Endothelial cell of umbilical vein (primary cell): ENCODE measurements around the gene MS4A8. TPM values are rescaled to one million over a fixed set of nuclear protein-coding genes. Genes with fewer than 3 reads are reported as not detected.

Experiments
- BruUV-seq: library from RNA; stranded (reverse); fragments of 400-500 nt; replicated peaks from 2 replicates; lab custom pipeline; 2021; lab: Mats Ljungman, UMichigan
- CTCF ChIA-PET: fragments of 300-600, 350-600 bp; sonication (Branson Sonifier 250); formaldehyde crosslinking; loops from one replicate; lab custom pipeline; 2021; ENCODE audit warnings: antibody characterized with exemption, inconsistent platforms; lab: Charles Lee
- POLR2A ChIA-PET: fragments of 300-600, 350-600 bp; sonication (Branson Sonifier 250); formaldehyde crosslinking; loops from one replicate; lab custom pipeline; 2021; ENCODE audit warnings: antibody characterized with exemption, inconsistent platforms; lab: Charles Lee
- DNase-seq: peaks from one replicate; pipeline ENCODE4 v3.0.0-alpha.2; 2011; ENCODE audit warnings: low read depth, low spot score
- FAIRE-seq: peaks from 2 replicates; lab custom pipeline; 2011; peaks lifted over from hg19 to GRCh38; lab: Jason Lieb, UNC
- H2AFZ ChIP-seq: 2 replicates; pipeline ENCODE4 v1.6.0; 2012; ENCODE audit warnings: low read depth, low read length, control low read depth, inconsistent platforms
- H3K27ac ChIP-seq: 2 replicates; pipeline ENCODE4 v1.5.1; 2011; ENCODE audit warnings: low read depth, mild to moderate bottlenecking, control low read depth, low read length, moderate library complexity; ENCODE audit not compliant: insufficient read depth
- H3K27me3 ChIP-seq, 2 experiments: 2 replicates each; pipeline versions ENCODE4 v1.6.0 to v1.6.1; 2011; ENCODE audit warnings: low read length in 2 of 2, mixed read lengths in 1 of 2; ENCODE audit not compliant: control insufficient read depth in 2 of 2, insufficient read depth in 2 of 2
- H3K36me3 ChIP-seq, 2 experiments: 2 replicates in 1 of 2; 3 replicates in 1 of 2; pipeline ENCODE4 v1.5.1; 2011; ENCODE audit warnings: low read length in 2 of 2, mild to moderate bottlenecking in 1 of 2, moderate library complexity in 1 of 2; ENCODE audit not compliant: control insufficient read depth in 2 of 2, insufficient read depth in 2 of 2; ENCODE audit errors: extremely low read depth in 1 of 2
- H3K4me1 ChIP-seq: 3 replicates; pipeline ENCODE4 v1.5.1; 2011; ENCODE audit warnings: mild to moderate bottlenecking, low read length; ENCODE audit not compliant: control insufficient read depth, insufficient read depth; ENCODE audit errors: extremely low read depth
- H3K4me2 ChIP-seq: 2 replicates; pipeline ENCODE4 v1.6.1; 2011; ENCODE audit warnings: low read length, control low read depth, mixed read lengths; ENCODE audit not compliant: insufficient read depth
- H3K4me3 ChIP-seq, 3 experiments: fragments of 200-600 bp in 1 of 3; sonication (generic), shearing (Covaris generic) in 1 of 3; replicated peaks in 1 of 3; 2 replicates each; pipeline ENCODE4 v1.5.1; 2011 to 2016; ENCODE audit warnings: control low read depth in 3 of 3, low read length in 3 of 3, mild to moderate bottlenecking in 2 of 3, inconsistent platforms in 1 of 3, low read depth in 1 of 3, moderate library complexity in 1 of 3; ENCODE audit not compliant: insufficient read depth in 1 of 3
- H3K79me2 ChIP-seq: 2 replicates; pipeline ENCODE4 v1.6.0; 2012; ENCODE audit warnings: low read length, inconsistent platforms; ENCODE audit not compliant: control insufficient read depth, insufficient read depth
- H3K9ac ChIP-seq: replicated peaks from 2 replicates; pipeline ENCODE3; 2011; ENCODE audit warnings: low read length, control low read depth; ENCODE audit not compliant: insufficient read depth; ENCODE audit errors: extremely low read depth
- H3K9me1 ChIP-seq: replicated peaks from 3 replicates; pipeline ENCODE4 v1.6.0; 2011; ENCODE audit warnings: mild to moderate bottlenecking, low read length; ENCODE audit not compliant: control insufficient read depth, insufficient read depth; ENCODE audit errors: extremely low read depth
- H3K9me3 ChIP-seq: replicated peaks from 2 replicates; pipeline ENCODE4 v1.5.1; 2012; ENCODE audit warnings: low read length, inconsistent platforms; ENCODE audit not compliant: control insufficient read depth, insufficient read depth
- H4K20me1 ChIP-seq: replicated peaks from 2 replicates; pipeline ENCODE3; 2011; ENCODE audit warnings: mild to moderate bottlenecking, low read length; ENCODE audit not compliant: control insufficient read depth, insufficient read depth; ENCODE audit errors: extremely low read depth
- CTCF ChIP-seq, 2 donors: IDR thresholded peaks; 1 replicate in 1 of 2; 2 replicates in 1 of 2; pipeline ENCODE4 v1.5.1; 2011; ENCODE audit warnings: low read length in 2 of 2, mild to moderate bottlenecking in 2 of 2, moderate library complexity in 2 of 2, control low read depth in 1 of 2, inconsistent platforms in 1 of 2, low read depth in 1 of 2; ENCODE audit not compliant: insufficient read depth in 1 of 2; ENCODE audit errors: extremely low read depth in 1 of 2
- EZH2 ChIP-seq: IDR thresholded peaks from 2 replicates; pipeline ENCODE4 v1.6.1; 2012; ENCODE audit warnings: borderline replicate concordance, low read depth, mild to moderate bottlenecking, moderate library complexity, low read length, inconsistent platforms; ENCODE audit not compliant: severe bottlenecking
- FOS ChIP-seq: IDR thresholded peaks from 2 replicates; pipeline ENCODE4 v1.6.1; 2011; ENCODE audit warnings: mild to moderate bottlenecking, low read length, moderate library complexity, borderline replicate concordance; ENCODE audit not compliant: insufficient read depth
- GATA2 ChIP-seq: IDR thresholded peaks from 2 replicates; pipeline ENCODE4 v1.7.0; 2011; ENCODE audit warnings: low read depth, mild to moderate bottlenecking, moderate library complexity, mixed read lengths, low read length; ENCODE audit not compliant: insufficient read length, insufficient read depth
- JUN ChIP-seq: IDR thresholded peaks from 2 replicates; pipeline ENCODE4 v1.6.1; 2011; ENCODE audit warnings: borderline replicate concordance, low read depth; ENCODE audit not compliant: insufficient read length, insufficient read depth
- MAX ChIP-seq: IDR thresholded peaks from 2 replicates; pipeline ENCODE4 v1.6.1; 2011; ENCODE audit not compliant: insufficient read depth, insufficient read length
- MYC ChIP-seq: IDR thresholded peaks from one replicate; pipeline ENCODE4 v1.6.1; 2011; ENCODE audit warnings: mild to moderate bottlenecking, low read depth, low read length
- POLR2A ChIP-seq: IDR thresholded peaks from 2 replicates; pipeline ENCODE4 v1.6.1; 2012; ENCODE audit warnings: low read depth, mild to moderate bottlenecking, control low read depth, low read length
- POLR2AphosphoS5 ChIP-seq: IDR thresholded peaks from 2 replicates; pipeline ENCODE4 v1.6.1; 2012; ENCODE audit warnings: low read depth, mild to moderate bottlenecking, control low read depth, low read length, moderate library complexity; ENCODE audit not compliant: insufficient read depth
- dilution Hi-C: fragments of 300-500 bp; cut with MboI; formaldehyde crosslinking; loops from one replicate; pipeline ENCODE4 v1.15.0; 2019; ENCODE audit warnings: low sequenced_read_pairs; ENCODE audit not compliant: extremely low pct_ligation_motif_present
- intact Hi-C: fragments of 100-400 bp; cut with micrococcal nuclease; formaldehyde crosslinking; loops from one replicate; pipeline ENCODE4 v1.10.0; 2022
- polyA plus RNA-seq, 4 experiments: library from polyadenylated mRNA; depleted of rRNA in 3 of 4; stranded (reverse) in 3 of 4; unstranded in 1 of 4; fragments of >200 nt; gene quantifications; 2 replicates each; pipeline versions ENCODE4 v1.2.1 to v1.2.3, GENCODE V29; 2011 to 2012; ENCODE audit warnings: missing spikeins in 1 of 4
- total RNA-seq: library from RNA; stranded (reverse); gene quantifications from 2 replicates; pipeline ENCODE4 v1.2.3, GENCODE V29; 2021

Gene MS4A8
- total and polyA plus RNA-seq, 2 donors (not counting 3 experiments of a cell fraction or from before 2014, with no cell fraction given), result not detected

- Histone ChIP-seq H3K9me1 (no peaks in the 10 kb centered on the region), H4K20me1 (no peaks in the 10 kb centered on the region), H3K4me3 (no peak overlapping the region), H3K9me3 (no peaks in the 10 kb centered on the region), H3K36me3 (no peaks in the 10 kb centered on the region), H2AFZ (no peak overlapping the region), H3K4me1 (no peaks in the 10 kb centered on the region), H3K27me3 (peaks cover 5% of the 10 kb centered on the region in 2 experiments), H3K27ac (no peak overlapping the region), H3K79me2 (no peaks in the 10 kb centered on the region), H3K9ac (no peak overlapping the region), H3K4me2 (no peak overlapping the region)
- CTCF ChIA-PET, result interaction anchor here (0.7 kb wide), 1 partner anchor 14 kb away, joined by 4 read pairs; no protein-coding TSS in a partner anchor
- POLR2A ChIA-PET, result no interaction called here
- FAIRE-seq (no peak), DNase-seq (no peak)
- TF ChIP-seq CTCF (IDR thresholded peaks at IDR 0.05; ENCODE audit: extremely low read depth in 1 of 2, insufficient read depth in 1 of 2, low read depth in 1 of 2, low read length in 2 of 2) (no peak), FOS (no peak), MAX (no peak), POLR2A (no peak), EZH2 (no peak), JUN (no peak), GATA2 (no peak), MYC (no peak), POLR2AphosphoS5 (no peak)
- BruUV-seq, result no TSS peak
- dilution Hi-C loops (no loop called here), intact Hi-C loops (no loop called here)
These were observed 49.4 kb downstream of the MS4A8 start for GRCh38 chr11:60748821-60749220.
